ENCODE results near the gene MYO3B.

DNA sequence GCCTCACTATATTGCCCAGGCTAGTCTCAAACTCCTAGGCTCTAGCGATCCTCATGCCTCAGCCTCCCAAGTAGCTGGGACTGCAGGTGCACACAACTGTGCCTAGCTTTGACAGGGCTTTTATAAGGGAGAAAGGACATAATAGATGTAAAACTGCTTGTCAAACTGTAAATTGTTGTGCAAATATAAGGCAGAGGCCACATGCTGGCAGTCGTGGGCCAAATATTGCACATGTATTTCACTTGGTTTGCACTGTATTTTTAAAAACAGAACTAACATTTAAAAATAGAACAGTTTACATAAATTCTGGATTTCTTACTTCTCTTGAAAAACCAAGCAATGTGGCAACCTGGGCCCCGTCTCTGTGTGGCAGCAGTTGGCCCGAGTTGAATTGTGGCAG, 31.2 kb upstream of the MYO3B start:
- no peak for TF ChIP-seq GATA3 (IDR thresholded peaks at IDR 0.05; ENCODE audit: low read depth, low read length)
- TF ChIP-seq GATA2 (IDR thresholded peaks at IDR 0.05; ENCODE audit: low read depth, low read length): no peak
